ENCODE results near the gene IMMP2L. TPM values are rescaled to one million over a fixed set of nuclear protein-coding genes. Genes with fewer than 3 reads are reported as not detected.

The IMMP2L gene
- total and polyA plus RNA-seq, 4 donors, result 9.2 to 34.7 (median 11.1) TPM

GRCh38 chr7:110854166-110854565 lies 708.1 kb downstream of the IMMP2L start:
- H3K27ac ChIP-seq (ENCODE audit: low read depth in 1 of 2, low read length in 1 of 2), result no peak overlapping the region
- no peak for ATAC-seq (ENCODE audit: insufficient read depth, low FRiP score)
- TF ChIP-seq CTCF (IDR thresholded peaks at IDR 0.05; ENCODE audit: control extremely low read depth, extremely low read depth), result no peak
- no peak overlapping the region for H3K4me3 ChIP-seq
- H3K27me3 ChIP-seq (ENCODE audit: control insufficient read depth in 3 of 3, insufficient read depth in 3 of 3, low read length in 2 of 3), result no peaks in the 10 kb centered on the region
- no peak overlapping the region for H3K9ac ChIP-seq (ENCODE audit: insufficient read depth in 1 of 2, low read length in 2 of 2)
- no peak for DNase-seq
- H3K36me3 ChIP-seq (ENCODE audit: control insufficient read depth in 4 of 4, insufficient read depth in 4 of 4, low read length in 4 of 4), result no peaks in the 10 kb centered on the region
- H3K4me1 ChIP-seq (ENCODE audit: control insufficient read depth in 5 of 5, insufficient read depth in 5 of 5, low read length in 5 of 5), result no peaks in the 10 kb centered on the region
- H3K9me3 ChIP-seq (ENCODE audit: control insufficient read depth in 4 of 4, insufficient read depth in 3 of 4, low read length in 3 of 4), result no peaks in the 10 kb centered on the region

GRCh38 chr7:110853263-110853662 lies 709.0 kb downstream of the IMMP2L start:
- Histone ChIP-seq H3K9me3 (ENCODE audit: control insufficient read depth in 4 of 4, insufficient read depth in 3 of 4, low read length in 3 of 4) (no peaks in the 10 kb centered on the region), H3K36me3 (ENCODE audit: control insufficient read depth in 4 of 4, insufficient read depth in 4 of 4, low read length in 4 of 4) (no peaks in the 10 kb centered on the region), H3K4me1 (ENCODE audit: control insufficient read depth in 5 of 5, insufficient read depth in 5 of 5, low read length in 5 of 5) (no peaks in the 10 kb centered on the region), H3K9ac (ENCODE audit: insufficient read depth in 1 of 2, low read length in 2 of 2) (no peak overlapping the region), H3K4me3 (no peak overlapping the region), H3K27me3 (ENCODE audit: control insufficient read depth in 3 of 3, insufficient read depth in 3 of 3, low read length in 2 of 3) (no peaks in the 10 kb centered on the region), H3K27ac (ENCODE audit: low read depth in 1 of 2, low read length in 1 of 2) (no peak overlapping the region)
- TF ChIP-seq CTCF (IDR thresholded peaks at IDR 0.05; ENCODE audit: control extremely low read depth, extremely low read depth), result no peak
- DNase-seq (no peak), ATAC-seq (ENCODE audit: insufficient read depth, low FRiP score) (no peak)
- 78 to 82% methylated on average over 3 of the region's 3 CpGs for WGBS, 2 donors

GRCh38 chr7:110852156-110852940 lies 709.9 kb downstream of the IMMP2L start:
- TF ChIP-seq CTCF (IDR thresholded peaks at IDR 0.05; ENCODE audit: control extremely low read depth, extremely low read depth), result no peak
- ATAC-seq (ENCODE audit: insufficient read depth, low FRiP score) (peak; percentile 27), DNase-seq (no peak)
- Histone ChIP-seq H3K4me1 (ENCODE audit: control insufficient read depth in 5 of 5, insufficient read depth in 5 of 5, low read length in 5 of 5) (no peaks in the 10 kb centered on the region), H3K4me3 (no peak overlapping the region), H3K9ac (ENCODE audit: insufficient read depth in 1 of 2, low read length in 2 of 2) (no peak overlapping the region), H3K36me3 (ENCODE audit: control insufficient read depth in 4 of 4, insufficient read depth in 4 of 4, low read length in 4 of 4) (no peaks in the 10 kb centered on the region), H3K27ac (ENCODE audit: low read depth in 1 of 2, low read length in 1 of 2) (no peak overlapping the region), H3K9me3 (ENCODE audit: control insufficient read depth in 4 of 4, insufficient read depth in 3 of 4, low read length in 3 of 4) (no peaks in the 10 kb centered on the region), H3K27me3 (ENCODE audit: control insufficient read depth in 3 of 3, insufficient read depth in 3 of 3, low read length in 2 of 3) (no peaks in the 10 kb centered on the region)
- WGBS, 2 donors, result 76 to 86% methylated on average over 4 of the region's 4 CpGs

GRCh38 chr7:110850224-110850623 lies 712.1 kb downstream of the IMMP2L start:
- ATAC-seq (ENCODE audit: insufficient read depth, low FRiP score), result no peak
- no peak overlapping the region for H3K27ac ChIP-seq (ENCODE audit: low read depth in 1 of 2, low read length in 1 of 2)
- no peak for DNase-seq
- no peak overlapping the region for H3K4me3 ChIP-seq
- TF ChIP-seq CTCF (IDR thresholded peaks at IDR 0.05; ENCODE audit: control extremely low read depth, extremely low read depth), result no peak
- WGBS, 2 donors, result 95 to 97% methylated on average over 3 of the region's 3 CpGs
- H3K9me3 ChIP-seq (ENCODE audit: control insufficient read depth in 4 of 4, insufficient read depth in 3 of 4, low read length in 3 of 4), result no peaks in the 10 kb centered on the region
- no peaks in the 10 kb centered on the region for H3K27me3 ChIP-seq (ENCODE audit: control insufficient read depth in 3 of 3, insufficient read depth in 3 of 3, low read length in 2 of 3)
- H3K9ac ChIP-seq (ENCODE audit: insufficient read depth in 1 of 2, low read length in 2 of 2), result no peak overlapping the region
- H3K36me3 ChIP-seq (ENCODE audit: control insufficient read depth in 4 of 4, insufficient read depth in 4 of 4, low read length in 4 of 4), result no peaks in the 10 kb centered on the region
- H3K4me1 ChIP-seq (ENCODE audit: control insufficient read depth in 5 of 5, insufficient read depth in 5 of 5, low read length in 5 of 5), result peaks cover 0 to 8% (median 3%) of the 10 kb centered on the region in 5 donors

Data from lung (tissue), 12 donors.